Type B pancreatic cell (in vitro differentiated cells): ENCODE measurements around the gene RENBP. TPM values are rescaled to one million over a fixed set of nuclear protein-coding genes. Genes with fewer than 3 reads are reported as not detected.

Experiments used
- DNase-seq: peaks from one replicate; pipeline ENCODE4 v3.0.0; 2021; ENCODE audit warnings: mixed read lengths; ENCODE audit not compliant: unreplicated experiment; ENCODE audit errors: extremely low spot score
- H3K27ac Mint-ChIP-seq: 2 replicates; pipeline ENCODE4 v1.8.0; 2021; ENCODE audit warnings: mild to moderate bottlenecking, mixed read lengths
- H3K27me3 Mint-ChIP-seq: 2 replicates; pipeline ENCODE4 v1.8.0; 2021; ENCODE audit warnings: mixed read lengths
- H3K36me3 Mint-ChIP-seq: 2 replicates; pipeline ENCODE4 v1.8.0; 2021; ENCODE audit warnings: mixed read lengths
- H3K4me1 Mint-ChIP-seq: one replicate; pipeline ENCODE4 v1.8.0; 2021; ENCODE audit warnings: mixed read lengths; ENCODE audit not compliant: unreplicated experiment
- H3K4me3 Mint-ChIP-seq: 2 replicates; pipeline ENCODE4 v1.8.0; 2021; ENCODE audit warnings: mild to moderate bottlenecking, mixed read lengths
- H3K9me3 Mint-ChIP-seq: 2 replicates; pipeline ENCODE4 v1.8.0; 2021; ENCODE audit warnings: mixed read lengths
- CTCF ChIP-seq: fragments of 200-600 bp; sonication (generic); conservative IDR thresholded peaks from 2 replicates; pipeline ENCODE4 v1.5.0; 2021; ENCODE audit warnings: antibody characterized with exemption, mild to moderate bottlenecking
- total RNA-seq: library from RNA; stranded (reverse); gene quantifications from 2 replicates; pipeline ENCODE4 v1.2.1, GENCODE V29; 2021; ENCODE audit warnings: low replicate concordance

RENBP gene
- total RNA-seq, 1 donor from 2014 or later, result 6.7 TPM

DNA sequence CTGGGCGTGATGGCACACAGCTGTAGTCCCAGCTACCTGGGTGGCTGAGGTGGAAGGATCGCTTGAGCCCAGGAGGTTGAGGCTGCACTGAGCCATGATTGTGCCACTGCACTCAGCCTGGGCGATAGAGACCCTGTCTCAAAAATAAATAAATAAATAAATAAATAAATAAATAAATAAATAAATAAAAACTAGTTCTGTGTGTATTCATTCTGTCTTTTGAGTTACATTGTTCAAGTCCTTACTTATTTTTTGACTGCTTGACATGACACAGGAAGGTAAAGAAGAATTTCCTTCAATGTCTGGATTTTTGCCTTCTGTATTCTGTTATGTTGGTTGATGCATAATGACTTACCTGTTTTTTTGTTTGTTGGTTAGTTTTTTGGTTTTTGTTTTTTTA lies 7.4 kb downstream of the RENBP start:
- Mint-ChIP-seq H3K27me3 (no peaks in the 10 kb centered on the region), H3K36me3 (no peaks in the 10 kb centered on the region), H3K4me1 (no peaks in the 10 kb centered on the region), H3K4me3 (no peak overlapping the region), H3K9me3 (no peaks in the 10 kb centered on the region), H3K27ac (no peak overlapping the region)
- no peak for TF ChIP-seq CTCF
- DNase-seq, result no peak

GRCh38 chrX:153935326-153935851 lies 9.1 kb downstream of the RENBP start:
- H3K36me3 Mint-ChIP-seq, result peaks cover 4% of the 10 kb centered on the region
- H3K27me3 Mint-ChIP-seq, result no peaks in the 10 kb centered on the region
- no peak for DNase-seq
- no peaks in the 10 kb centered on the region for H3K9me3 Mint-ChIP-seq
- peak overlapping the region; percentile 80 for H3K4me3 Mint-ChIP-seq
- H3K27ac Mint-ChIP-seq, result no peak overlapping the region
- H3K4me1 Mint-ChIP-seq, result no peaks in the 10 kb centered on the region
- TF ChIP-seq CTCF, result no peak

GRCh38 chrX:153934762-153935325 lies 9.6 kb downstream of the RENBP start, which contains the start of gene NAA10:
Gene NAA10, minus strand, starts transcription at chrX:153935037. Its CDS starts 133 bp downstream, at chrX:153934904.
- no peak for DNase-seq
- Mint-ChIP-seq H3K27ac (peak within 1 kb of the TSS; percentile 55), H3K4me1 (no peaks in the 10 kb centered on the region), H3K4me3 (peak within 1 kb of the TSS; percentile 90), H3K36me3 (peaks cover 4% of the 10 kb centered on the region), H3K27me3 (no peaks in the 10 kb centered on the region), H3K9me3 (no peaks in the 10 kb centered on the region)
- no peak for TF ChIP-seq CTCF

DNA sequence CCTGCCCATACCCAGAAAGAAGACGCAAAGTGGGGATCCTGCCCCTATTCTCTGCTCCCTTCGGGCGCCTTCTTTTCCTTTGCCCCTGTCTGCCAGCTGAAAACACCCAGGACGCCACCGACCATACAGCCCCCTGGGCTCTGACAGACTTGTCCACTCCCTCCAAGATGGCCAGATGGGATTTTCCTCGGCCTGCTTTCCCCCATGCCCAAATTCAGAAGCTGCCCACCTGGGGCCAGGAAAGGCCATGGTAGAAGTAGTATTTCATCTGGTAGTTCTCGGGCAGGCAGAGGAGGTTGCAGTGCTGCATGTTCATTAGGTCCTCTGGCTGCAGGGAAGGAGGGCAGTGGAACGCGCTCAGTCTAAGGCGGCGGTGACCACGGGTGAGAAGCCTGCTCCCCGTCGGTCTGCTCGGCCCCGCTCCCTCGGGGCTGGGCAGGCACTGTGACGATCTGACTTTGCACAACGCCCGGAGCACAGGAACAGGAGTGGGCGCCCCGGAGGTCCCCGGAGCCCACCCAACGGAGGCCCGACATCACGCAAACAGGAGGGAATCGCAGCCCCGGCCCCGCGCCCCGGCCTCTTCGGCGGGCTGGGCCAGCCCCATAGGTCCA lies 10.2 kb downstream of the RENBP start:
- Mint-ChIP-seq H3K4me3 (peak overlapping the region; percentile 90), H3K27ac (peak overlapping the region; percentile 55), H3K27me3 (no peaks in the 10 kb centered on the region), H3K9me3 (no peaks in the 10 kb centered on the region), H3K36me3 (peaks cover 4% of the 10 kb centered on the region), H3K4me1 (no peaks in the 10 kb centered on the region)
- DNase-seq, result no peak
- TF ChIP-seq CTCF, result no peak

GRCh38 chrX:153933748-153934147 lies 10.7 kb downstream of the RENBP start:
- peaks cover 4% of the 10 kb centered on the region for H3K36me3 Mint-ChIP-seq
- no peaks in the 10 kb centered on the region for H3K9me3 Mint-ChIP-seq
- DNase-seq, result no peak
- peak overlapping the region; percentile 55 for H3K27ac Mint-ChIP-seq
- TF ChIP-seq CTCF, result no peak
- H3K27me3 Mint-ChIP-seq, result no peaks in the 10 kb centered on the region
- peak overlapping the region; percentile 90 for H3K4me3 Mint-ChIP-seq
- peaks cover 4% of the 10 kb centered on the region for H3K4me1 Mint-ChIP-seq
